ENCODE data around the gene PDPK1.
"Not testable (repeated sequence)": the region's sequence is repeated elsewhere in the genome, so short reads cannot be mapped to it uniquely, and the experiment has no call there.

GRCh38 chr16:2642561-2642960 lies 104.7 kb downstream of the PDPK1 start:
- TF ChIP-seq CTCF (optimal IDR thresholded peaks at IDR 0.05 in 1 of 3, IDR thresholded peaks at IDR 0.05 in 1 of 3, conservative IDR thresholded peaks at IDR 0.05 in 1 of 3; ENCODE audit: extremely low read depth in 1 of 3, insufficient read depth in 2 of 3, low read length in 3 of 3); EZH2 (IDR thresholded peaks at IDR 0.05; ENCODE audit: low read length): not testable (repeated sequence)
